IMR-90 (cell line): ENCODE data around the gene UNK.

Source experiments
- FOS ChIP-seq: fragments of 150-350 bp; IDR thresholded peaks from 2 replicates; pipeline ENCODE4 v1.6.1; 2016; ENCODE audit warnings: low read depth, low read length
- MAFK ChIP-seq: IDR thresholded peaks from 2 replicates; pipeline ENCODE4 v1.6.1; 2012; ENCODE audit warnings: low read depth, low read length, improper control_type of control experiment
- MAZ ChIP-seq: IDR thresholded peaks from 2 replicates; pipeline ENCODE4 v1.6.1; 2012; ENCODE audit warnings: low read depth, mild to moderate bottlenecking, low read length, improper control_type of control experiment, moderate library complexity, borderline replicate concordance
- POLR2A ChIP-seq: IDR thresholded peaks from 2 replicates; pipeline ENCODE4 v1.6.1; 2012; ENCODE audit warnings: mild to moderate bottlenecking, low read depth, low read length
- TF ChIP-seq, protein P1 (sequence below): conservative IDR thresholded peaks from 2 replicates; pipeline ENCODE4 v1.5.1; 2012; ENCODE audit warnings: mild to moderate bottlenecking, low read depth, low read length, improper control_type of control experiment
- TF ChIP-seq, protein P2 (sequence below): fragments of 150-350 bp; IDR thresholded peaks from 2 replicates; pipeline ENCODE4 v1.6.1; 2016; ENCODE audit warnings: low read depth, mild to moderate bottlenecking, low read length, moderate library complexity, borderline replicate concordance

DNA sequence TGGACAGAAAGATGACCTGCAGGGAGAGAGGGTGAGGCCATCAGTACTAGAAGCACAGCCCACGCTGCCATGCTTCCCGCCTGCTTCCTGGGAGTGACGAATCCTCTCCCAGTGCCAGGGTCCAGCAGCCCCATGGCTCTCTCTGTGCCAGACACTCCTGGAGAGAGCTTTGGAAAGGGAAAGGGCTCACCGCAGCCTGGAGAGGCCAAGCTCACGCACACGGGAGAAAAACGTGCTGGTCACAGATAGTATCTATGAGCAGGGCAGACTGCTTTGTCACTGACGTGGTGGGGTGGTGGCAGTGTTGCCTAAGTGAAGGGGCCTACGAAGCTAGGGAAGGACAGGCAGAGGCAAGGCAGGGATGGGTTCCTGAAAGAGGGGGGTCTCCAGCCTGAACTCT lies 65.1 kb downstream of the UNK start:
- TF ChIP-seq, protein P1, sequence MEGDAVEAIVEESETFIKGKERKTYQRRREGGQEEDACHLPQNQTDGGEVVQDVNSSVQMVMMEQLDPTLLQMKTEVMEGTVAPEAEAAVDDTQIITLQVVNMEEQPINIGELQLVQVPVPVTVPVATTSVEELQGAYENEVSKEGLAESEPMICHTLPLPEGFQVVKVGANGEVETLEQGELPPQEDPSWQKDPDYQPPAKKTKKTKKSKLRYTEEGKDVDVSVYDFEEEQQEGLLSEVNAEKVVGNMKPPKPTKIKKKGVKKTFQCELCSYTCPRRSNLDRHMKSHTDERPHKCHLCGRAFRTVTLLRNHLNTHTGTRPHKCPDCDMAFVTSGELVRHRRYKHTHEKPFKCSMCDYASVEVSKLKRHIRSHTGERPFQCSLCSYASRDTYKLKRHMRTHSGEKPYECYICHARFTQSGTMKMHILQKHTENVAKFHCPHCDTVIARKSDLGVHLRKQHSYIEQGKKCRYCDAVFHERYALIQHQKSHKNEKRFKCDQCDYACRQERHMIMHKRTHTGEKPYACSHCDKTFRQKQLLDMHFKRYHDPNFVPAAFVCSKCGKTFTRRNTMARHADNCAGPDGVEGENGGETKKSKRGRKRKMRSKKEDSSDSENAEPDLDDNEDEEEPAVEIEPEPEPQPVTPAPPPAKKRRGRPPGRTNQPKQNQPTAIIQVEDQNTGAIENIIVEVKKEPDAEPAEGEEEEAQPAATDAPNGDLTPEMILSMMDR, result no peak
- no peak for TF ChIP-seq POLR2A
- TF ChIP-seq MAFK, result no peak
- TF ChIP-seq FOS, result no peak
- no peak for TF ChIP-seq MAZ
- TF ChIP-seq, protein P2, sequence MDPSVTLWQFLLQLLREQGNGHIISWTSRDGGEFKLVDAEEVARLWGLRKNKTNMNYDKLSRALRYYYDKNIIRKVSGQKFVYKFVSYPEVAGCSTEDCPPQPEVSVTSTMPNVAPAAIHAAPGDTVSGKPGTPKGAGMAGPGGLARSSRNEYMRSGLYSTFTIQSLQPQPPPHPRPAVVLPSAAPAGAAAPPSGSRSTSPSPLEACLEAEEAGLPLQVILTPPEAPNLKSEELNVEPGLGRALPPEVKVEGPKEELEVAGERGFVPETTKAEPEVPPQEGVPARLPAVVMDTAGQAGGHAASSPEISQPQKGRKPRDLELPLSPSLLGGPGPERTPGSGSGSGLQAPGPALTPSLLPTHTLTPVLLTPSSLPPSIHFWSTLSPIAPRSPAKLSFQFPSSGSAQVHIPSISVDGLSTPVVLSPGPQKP, result no peak
